ENCODE results near the gene FXYD6.

GRCh38 chr11:117874253-117874909 lies 2.1 kb downstream of the FXYD6 start:
- TF ChIP-seq POLR2A (IDR thresholded peaks at IDR 0.05; ENCODE audit: low read length), result no peak
- TF ChIP-seq GATA1 (IDR thresholded peaks at IDR 0.05; ENCODE audit: low read depth, low read length), result no peak

Data from erythroblast (primary cell).